H9 (cell line): Measurements from ENCODE around the gene TSC2. TPM values are rescaled to one million over a fixed set of nuclear protein-coding genes. Genes with fewer than 3 reads are reported as not detected.

Source experiments
- DNase-seq: peaks from one replicate; pipeline ENCODE4 v3.0.0-alpha.2; 2017
- H2AFZ ChIP-seq: one replicate; pipeline ENCODE4 v1.6.1; 2013; ENCODE audit warnings: mild to moderate bottlenecking, low read length, control low read depth, moderate library complexity
- H2AK5ac ChIP-seq: 2 replicates; pipeline ENCODE4 v1.6.1; 2013; ENCODE audit warnings: low read length, control low read depth, mixed read lengths; ENCODE audit not compliant: insufficient read length
- H2BK120ac ChIP-seq: one replicate; pipeline ENCODE4 v1.6.1; 2013; ENCODE audit warnings: low read depth, mild to moderate bottlenecking, low read length, control low read depth, inconsistent platforms; ENCODE audit not compliant: poor library complexity, severe bottlenecking
- H2BK12ac ChIP-seq: 2 replicates; pipeline ENCODE4 v1.6.1; 2013; ENCODE audit warnings: low read length, control low read depth, mixed read lengths, low read depth; ENCODE audit not compliant: insufficient read length
- H2BK15ac ChIP-seq: 2 replicates; pipeline ENCODE4 v1.6.1; 2013; ENCODE audit warnings: low read depth, low read length, control low read depth
- H2BK20ac ChIP-seq: one replicate; pipeline ENCODE4 v1.6.1; 2013; ENCODE audit warnings: low read depth, mild to moderate bottlenecking, low read length, control low read depth, inconsistent platforms; ENCODE audit not compliant: poor library complexity, severe bottlenecking
- H2BK5ac ChIP-seq: 2 replicates; pipeline ENCODE4 v1.6.1; 2013; ENCODE audit warnings: low read length, control low read depth, mixed read lengths; ENCODE audit not compliant: insufficient read length
- H3K14ac ChIP-seq: 2 replicates; pipeline ENCODE4 v1.6.1; 2013; ENCODE audit warnings: low read length, control low read depth; ENCODE audit not compliant: insufficient read depth
- H3K18ac ChIP-seq: 2 replicates; pipeline ENCODE4 v1.6.1; 2013; ENCODE audit warnings: low read depth, mild to moderate bottlenecking, mixed read lengths, low read length, control low read depth; ENCODE audit not compliant: insufficient read length
- H3K23ac ChIP-seq: 2 replicates; pipeline ENCODE4 v1.6.1; 2013; ENCODE audit warnings: low read length, control low read depth, mixed read lengths, low read depth; ENCODE audit not compliant: insufficient read length
- H3K23me2 ChIP-seq: 2 replicates; pipeline ENCODE4 v1.6.1; 2013; ENCODE audit warnings: low read depth, mild to moderate bottlenecking, mixed read lengths, low read length, control low read depth; ENCODE audit not compliant: insufficient read length, poor library complexity, severe bottlenecking
- H3K27ac ChIP-seq: 2 replicates; pipeline ENCODE4 v1.5.1; 2013; ENCODE audit warnings: low read length, control low read depth, mixed read lengths, low read depth; ENCODE audit not compliant: insufficient read length
- H3K27me3 ChIP-seq: 2 replicates; pipeline ENCODE4 v1.6.1; 2013; ENCODE audit warnings: low read length, control low read depth, inconsistent platforms; ENCODE audit not compliant: insufficient read depth
- H3K4ac ChIP-seq: 2 replicates; pipeline ENCODE4 v1.6.1; 2013; ENCODE audit warnings: low read depth, mild to moderate bottlenecking, control low read depth, inconsistent platforms, low read length, moderate library complexity
- H3K4me1 ChIP-seq: 2 replicates; pipeline ENCODE4 v1.6.1; 2013; ENCODE audit warnings: low read length, control low read depth, inconsistent platforms; ENCODE audit not compliant: insufficient read depth
- H3K4me2 ChIP-seq: 2 replicates; pipeline ENCODE4 v1.6.1; 2013; ENCODE audit warnings: low read length, control low read depth, mixed read lengths; ENCODE audit not compliant: insufficient read length, insufficient read depth
- H3K56ac ChIP-seq: 2 replicates; pipeline ENCODE4 v1.6.1; 2013; ENCODE audit warnings: low read depth, mild to moderate bottlenecking, mixed read lengths, low read length, control low read depth; ENCODE audit not compliant: insufficient read length
- H3K79me1 ChIP-seq: 2 replicates; pipeline ENCODE4 v1.6.1; 2013; ENCODE audit warnings: low read depth, mild to moderate bottlenecking, moderate library complexity, low read length, control low read depth, inconsistent platforms; ENCODE audit not compliant: insufficient read depth, poor library complexity, severe bottlenecking
- H3K79me2 ChIP-seq: 2 replicates; pipeline ENCODE4 v1.6.1; 2013; ENCODE audit warnings: low read length, control low read depth, inconsistent platforms; ENCODE audit not compliant: insufficient read depth
- H3K9ac ChIP-seq: 2 replicates; pipeline ENCODE4 v1.6.1; 2013; ENCODE audit warnings: low read length, control low read depth, mixed read lengths; ENCODE audit not compliant: insufficient read length; ENCODE audit errors: extremely low read depth
- H3K9me3 ChIP-seq: one replicate; pipeline ENCODE4 v1.6.1; 2013; ENCODE audit warnings: low read depth, low read length, inconsistent platforms; ENCODE audit not compliant: control insufficient read depth
- H3T11ph ChIP-seq: one replicate; pipeline ENCODE4 v1.6.1; 2013; ENCODE audit warnings: mild to moderate bottlenecking, low read length, control low read depth, inconsistent platforms
- H4K20me1 ChIP-seq: one replicate; pipeline ENCODE4 v1.6.1; 2013; ENCODE audit not compliant: control insufficient read depth, insufficient read length, insufficient read depth
- H4K5ac ChIP-seq: 2 replicates; pipeline ENCODE4 v1.6.1; 2013; ENCODE audit warnings: low read depth, mild to moderate bottlenecking, mixed read lengths, low read length, control low read depth; ENCODE audit not compliant: insufficient read length
- H4K8ac ChIP-seq: replicated peaks from 2 replicates; pipeline ENCODE4 v1.6.1; 2013; ENCODE audit warnings: low read length, control low read depth, mixed read lengths, low read depth; ENCODE audit not compliant: insufficient read length
- H4K91ac ChIP-seq: 2 replicates; pipeline ENCODE4 v1.6.1; 2013; ENCODE audit warnings: low read depth, mild to moderate bottlenecking, moderate library complexity, mixed read lengths, low read length, control low read depth; ENCODE audit not compliant: insufficient read length
- H3K27ac Mint-ChIP-seq, 3 experiments: 2 replicates in 2 of 3; 3 replicates in 1 of 3; pipeline ENCODE4 v1.8.0; 2020 to 2021; ENCODE audit warnings: mixed read lengths in 3 of 3, mild to moderate bottlenecking in 1 of 3, moderate library complexity in 1 of 3
- H3K27me3 Mint-ChIP-seq: 2 replicates; pipeline ENCODE4 v1.8.0; 2021; ENCODE audit warnings: low read depth, mild to moderate bottlenecking, moderate library complexity, mixed read lengths
- H3K36me3 Mint-ChIP-seq, 3 experiments: 2 replicates in 2 of 3; 3 replicates in 1 of 3; pipeline ENCODE4 v1.8.0; 2020 to 2021; ENCODE audit warnings: low read depth in 3 of 3, mixed read lengths in 3 of 3; ENCODE audit not compliant: insufficient read depth in 1 of 3
- H3K4me1 Mint-ChIP-seq, 2 experiments: 2 replicates each; pipeline ENCODE4 v1.8.0; 2020; ENCODE audit warnings: mixed read lengths in 2 of 2
- H3K4me3 Mint-ChIP-seq, 2 experiments: 2 replicates in 1 of 2; 3 replicates in 1 of 2; pipeline ENCODE4 v1.8.0; 2020 to 2021; ENCODE audit warnings: mild to moderate bottlenecking in 2 of 2, mixed read lengths in 2 of 2, moderate library complexity in 1 of 2
- H3K9me3 Mint-ChIP-seq, 2 experiments: 2 replicates in 1 of 2; 3 replicates in 1 of 2; pipeline ENCODE4 v1.8.0; 2020; ENCODE audit warnings: mild to moderate bottlenecking in 2 of 2, mixed read lengths in 2 of 2, moderate library complexity in 1 of 2
- CTCF ChIP-seq: fragments of 200-600 bp; sonication (generic); conservative IDR thresholded peaks from 3 replicates; pipeline ENCODE4 v1.8.0; 2021; ENCODE audit warnings: antibody characterized with exemption, mild to moderate bottlenecking
- WGBS: extraction: QIAGEN DNeasy Blood & Tissue Kit; methylation state at CpG from one replicate; pipeline ENCODE4 v1.1.7; 2013; ENCODE audit warnings: missing lambda C conversion rate, low lambda C conversion rate, mixed read lengths; ENCODE audit not compliant: insufficient read length; ENCODE audit errors: extremely low coverage; 5-methylcytosine and 5-hydroxymethylcytosine counted together
- total RNA-seq: library from RNA; stranded (reverse); gene quantifications from 2 replicates; pipeline ENCODE4 v1.2.1, GENCODE V29; 2021

The TSC2 gene
- total RNA-seq, 1 experiment from 2014 or later = 122 TPM

DNA sequence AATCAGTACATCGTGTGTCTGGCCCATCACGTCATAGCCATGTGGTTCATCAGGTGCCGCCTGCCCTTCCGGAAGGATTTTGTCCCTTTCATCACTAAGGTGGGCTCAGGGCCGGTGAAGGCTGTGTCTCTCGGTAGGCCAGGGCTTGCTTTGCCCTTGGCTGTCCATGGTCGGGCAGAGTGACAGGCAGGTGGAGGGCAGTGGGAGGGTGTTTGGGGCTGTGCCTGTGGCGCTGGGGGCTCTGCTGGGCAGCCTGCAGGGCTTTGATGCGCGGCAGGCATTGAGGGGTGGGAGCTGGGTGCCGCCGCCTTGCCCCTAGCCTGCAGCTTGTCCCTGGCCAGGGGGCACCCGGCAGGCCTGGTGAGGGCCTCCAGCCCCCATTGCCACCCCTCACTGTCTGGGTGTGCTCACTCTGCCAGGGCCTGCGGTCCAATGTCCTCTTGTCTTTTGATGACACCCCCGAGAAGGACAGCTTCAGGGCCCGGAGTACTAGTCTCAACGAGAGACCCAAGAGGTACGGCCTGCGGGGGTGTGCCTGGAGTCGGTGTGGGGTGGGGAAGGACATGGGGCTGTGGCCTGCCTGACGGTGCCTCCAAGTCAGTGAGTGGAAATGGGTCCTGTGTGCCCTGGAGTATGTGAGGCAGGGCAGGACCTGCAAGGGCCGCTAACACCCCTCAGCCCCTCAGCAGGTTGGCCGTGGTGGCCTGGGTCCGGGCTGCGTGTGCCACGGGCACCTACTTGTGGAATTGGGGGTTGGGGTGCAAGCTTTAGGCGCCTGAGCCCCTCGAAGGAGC is 28.5 kb downstream of the TSC2 start:
- Histone ChIP-seq H2AK5ac (no peak overlapping the region), H2BK120ac (no peak overlapping the region), H4K20me1 (no peaks in the 10 kb centered on the region), H3K56ac (no peak overlapping the region), H3K79me2 (no peaks in the 10 kb centered on the region), H4K5ac (no peak overlapping the region), H3K4me1 (no peaks in the 10 kb centered on the region), H2BK15ac (no peak overlapping the region), H3K4me2 (no peak overlapping the region), H2AFZ (no peak overlapping the region), H3K14ac (no peak overlapping the region), H4K8ac (no peak overlapping the region), H3T11ph (no peak overlapping the region), H3K23ac (no peak overlapping the region), H3K9ac (no peak overlapping the region), H3K18ac (no peak overlapping the region), H2BK5ac (no peak overlapping the region), H3K27ac (no peak overlapping the region), H2BK12ac (no peak overlapping the region), H3K27me3 (no peaks in the 10 kb centered on the region), H3K9me3 (no peaks in the 10 kb centered on the region), H3K23me2 (no peaks in the 10 kb centered on the region), H2BK20ac (no peak overlapping the region), H3K4ac (no peak overlapping the region), H3K79me1 (no peaks in the 10 kb centered on the region), H4K91ac (no peak overlapping the region)
- Mint-ChIP-seq H3K9me3 (no peaks in the 10 kb centered on the region), H3K27ac (peak overlapping the region in 1 of 3 experiments; percentile 89; a peak in 2 of 7 replicates), H3K4me3 (no peak overlapping the region), H3K27me3 (no peaks in the 10 kb centered on the region), H3K36me3 (peaks cover 5 to 40% (median 30%) of the 10 kb centered on the region in 3 experiments; a peak in 6 of 7 replicates), H3K4me1 (no peaks in the 10 kb centered on the region)
- DNase-seq = no peak
- no CpG with 5 or more reads among the region's 28 CpGs for WGBS
- TF ChIP-seq CTCF = no peak
